OCI-LY7 (cell line): ENCODE measurements around the gene EXOC6B.

Source experiments
- CTCF ChIP-seq: fragments of 200-600 bp; sonication (generic); conservative IDR thresholded peaks from 2 replicates; pipeline ENCODE4 v1.5.1; 2014; ENCODE audit warnings: mild to moderate bottlenecking, antibody characterized with exemption, low read length, moderate library complexity, mixed read lengths
- EZH2phosphoT487 ChIP-seq: fragments of 200-600 bp; sonication (generic); IDR thresholded peaks from 2 replicates; pipeline ENCODE4 v1.6.1; 2018; ENCODE audit warnings: low read depth, borderline replicate concordance, mild to moderate bottlenecking, mixed run types, antibody characterized with exemption, low read length, moderate library complexity, mixed read lengths

GRCh38 chr2:72134408-72134996 is 691.3 kb downstream of the EXOC6B start:
- TF ChIP-seq CTCF (no peak), EZH2phosphoT487 (no peak)
